GM21723 (cell line): Measurements from ENCODE around the gene DLAT.
A peak's percentile ranks its signal among the peaks of the same experiment; 100 is the strongest.
"Not testable (repeated sequence)": the region's sequence is repeated elsewhere in the genome, so short reads cannot be mapped to it uniquely, and the experiment has no call there.

Source experiments
- ATAC-seq: cut with Tn5 transposase; IDR thresholded peaks from one replicate; pipeline ENCODE4 v1.9.1; 2021; ENCODE audit warnings: mild to moderate bottlenecking, moderate library complexity; ENCODE audit not compliant: unreplicated experiment

Gene DLAT

GRCh38 chr11:112046647-112047046 is 21.4 kb downstream of the DLAT start:
- ATAC-seq: not testable (repeated sequence)

DNA sequence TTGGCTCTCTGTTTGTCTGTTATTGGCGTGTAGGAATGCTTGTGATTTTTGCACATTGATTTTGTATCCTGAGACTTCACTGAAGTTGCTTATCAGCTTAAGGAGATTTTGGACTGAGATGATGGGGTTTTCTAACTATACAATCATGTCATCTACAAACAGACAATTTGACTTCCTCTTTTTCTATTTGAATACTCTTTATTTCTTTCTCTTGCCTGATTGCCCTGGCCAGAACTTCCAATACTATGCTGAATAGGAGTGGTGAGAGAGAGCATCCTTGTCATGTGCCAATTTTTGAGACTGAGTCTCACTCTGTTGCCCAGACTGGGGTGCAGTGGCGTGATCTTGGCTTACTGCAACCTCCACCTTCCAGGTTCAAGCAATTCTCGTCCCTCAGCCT is 23.0 kb downstream of the DLAT start:
- ATAC-seq: not testable (repeated sequence)

DNA sequence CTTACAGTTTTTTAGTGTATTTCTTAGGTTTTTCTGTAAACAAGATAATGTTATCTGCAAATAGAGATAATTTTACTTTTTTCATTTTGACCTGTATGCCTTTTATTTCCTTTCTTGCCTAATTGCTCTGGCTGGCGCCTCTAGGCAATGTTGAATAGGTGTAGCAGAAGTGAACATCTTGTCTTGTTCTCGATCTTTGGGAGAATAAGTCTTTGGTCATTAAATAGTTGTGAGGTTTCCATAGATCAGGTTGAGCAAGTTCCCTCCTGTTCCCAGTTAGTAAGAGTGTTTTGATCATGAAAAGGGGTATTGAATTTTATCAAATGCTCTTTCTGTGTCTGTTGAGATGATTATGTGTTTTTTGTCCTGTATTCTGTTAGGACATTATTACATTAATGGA is 24.6 kb downstream of the DLAT start:
- ATAC-seq: no peak

- peak; percentile 91 for ATAC-seq
These were observed 25.5 kb downstream of the DLAT start for GRCh38 chr11:112050721-112051120.

DNA sequence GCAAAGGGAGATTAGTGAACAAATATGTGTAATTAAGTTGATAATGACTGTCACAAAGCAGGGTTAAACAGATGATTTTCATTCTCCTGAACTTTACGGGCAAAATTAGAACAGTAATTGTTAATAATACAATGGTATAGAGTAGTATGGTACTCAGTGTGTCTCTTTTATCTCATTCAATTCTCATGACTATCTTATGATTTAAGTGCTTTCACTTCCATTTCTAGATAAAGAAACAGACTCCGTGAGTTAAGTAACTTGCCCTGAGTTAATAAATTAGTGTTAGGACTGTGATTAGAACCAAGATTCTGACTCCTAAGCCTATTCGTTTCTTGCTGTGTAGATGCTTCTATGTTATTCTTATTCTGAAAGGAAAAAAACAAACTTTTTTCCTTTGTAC is 26.6 kb downstream of the DLAT start:
- ATAC-seq: no peak

DNA sequence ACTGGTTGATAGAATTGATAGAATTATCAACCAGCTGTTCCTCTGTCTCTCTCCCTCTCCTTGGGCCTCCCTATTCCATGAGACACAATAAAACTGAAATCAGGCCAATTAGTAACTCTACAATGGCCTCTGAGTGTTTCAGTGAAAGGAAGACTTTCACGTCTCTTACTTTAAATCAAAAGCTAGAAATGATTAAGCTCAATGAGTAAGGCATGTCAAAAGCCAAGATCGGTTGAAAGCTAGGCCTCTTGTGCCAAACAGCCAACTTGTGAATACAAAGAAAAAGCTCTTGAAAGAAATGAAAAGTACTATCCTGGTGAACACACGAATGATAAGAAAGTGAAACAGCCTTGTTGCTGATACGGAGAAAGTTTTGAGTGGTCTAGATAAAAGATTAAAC is 32.0 kb downstream of the DLAT start:
- ATAC-seq: no peak

GRCh38 chr11:112058103-112058502 is 32.9 kb downstream of the DLAT start:
- ATAC-seq: no peak

DNA sequence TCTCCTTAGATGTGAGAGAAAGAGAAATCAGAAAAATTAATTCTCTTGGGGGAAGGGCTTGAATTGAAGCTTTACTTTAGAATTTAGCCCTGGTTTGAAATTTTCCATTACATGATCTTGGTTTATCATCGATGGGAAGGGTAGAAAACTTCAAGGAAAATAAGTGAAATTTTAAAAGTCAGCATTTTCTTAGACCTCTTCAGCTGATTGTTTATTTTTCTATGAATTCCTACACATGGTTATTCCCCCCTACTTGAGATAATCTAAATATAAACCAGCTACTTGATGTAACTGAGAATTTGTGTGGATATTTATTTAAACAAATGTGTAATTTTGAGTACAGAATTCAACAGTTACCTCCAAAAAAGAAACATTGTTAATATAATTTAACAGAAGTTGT is 37.7 kb downstream of the DLAT start:
- no peak for ATAC-seq

- peak; percentile 93 for ATAC-seq
These were observed 49.0 kb downstream of the DLAT start, which contains the start of the genes NKAPD1 and PIH1D2 for GRCh38 chr11:112073941-112074811. Gene NKAPD1 (plus strand): TSS chr11:112074299. CDS start chr11:112075575, 1,276 bp downstream. Gene PIH1D2 (minus strand): TSS chr11:112074017. CDS start chr11:112073174, 843 bp downstream.

DNA sequence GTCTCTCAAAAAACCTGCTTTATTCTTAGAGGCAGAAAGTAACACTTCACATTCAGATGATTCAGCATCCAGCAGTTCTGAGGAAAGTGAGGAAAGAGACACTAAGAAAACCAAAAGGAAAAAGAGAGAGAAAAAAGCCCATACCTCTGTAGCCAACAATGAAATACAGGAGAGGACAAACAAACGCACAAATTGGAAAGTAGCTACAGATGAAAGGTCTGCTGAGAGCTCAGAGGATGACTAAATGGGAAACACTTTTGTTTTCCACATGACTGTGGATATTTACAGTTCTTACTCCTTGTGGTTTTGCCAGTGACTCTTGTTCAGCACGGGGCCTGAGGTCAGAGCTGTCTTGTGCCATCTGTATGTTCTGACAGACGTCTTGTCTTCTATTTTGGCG is 57.5 kb downstream of the DLAT start:
- ATAC-seq: no peak

GRCh38 chr11:112085822-112086421 is 60.7 kb downstream of the DLAT start:
- ATAC-seq: peak; percentile 35

DNA sequence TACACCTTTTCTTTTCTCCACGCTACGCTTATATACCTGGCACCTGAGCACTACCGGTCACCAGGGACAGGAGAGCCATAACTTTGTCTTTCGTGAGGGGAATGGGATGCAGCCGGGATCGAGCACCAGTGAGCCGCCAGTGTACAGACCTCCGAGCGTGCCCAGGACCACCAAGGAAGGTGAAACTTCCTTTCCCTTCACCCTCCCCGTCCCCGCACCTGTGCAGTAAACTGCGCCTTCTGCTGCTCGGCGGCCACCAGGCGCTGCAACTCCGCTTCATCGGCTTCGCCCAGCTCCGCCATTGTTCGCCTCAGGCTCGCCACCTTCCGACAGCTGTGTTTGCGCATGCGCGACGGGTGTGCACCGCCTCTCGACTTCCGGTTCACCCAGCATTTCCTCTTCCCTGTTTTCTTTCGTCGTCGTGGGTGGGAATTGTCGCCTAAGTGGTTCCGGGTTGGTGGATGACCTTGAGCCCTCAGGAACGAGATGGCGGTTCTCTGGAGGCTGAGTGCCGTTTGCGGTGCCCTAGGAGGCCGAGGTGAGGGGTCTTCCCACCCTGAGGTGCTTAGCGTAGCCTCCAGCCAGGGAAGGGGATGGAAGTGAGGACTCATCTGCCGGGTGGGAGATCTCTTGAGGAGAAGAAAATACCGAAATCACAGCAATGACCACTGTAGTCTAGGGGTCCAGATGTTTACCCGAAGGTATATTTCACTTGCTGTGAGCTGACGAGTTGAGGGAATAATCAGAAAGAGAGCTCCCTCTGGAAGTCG is 61.4 kb downstream of the DLAT start, which contains the start of the genes SDHD and TIMM8B:
Gene SDHD, plus strand, starts transcription at position 452 of the 770 bp plus-strand sequence. Its CDS starts 35 bp downstream, at position 487.
Gene TIMM8B, minus strand, starts transcription at position 335 of the 770 bp plus-strand sequence. Its CDS starts 33 bp downstream, at position 302.
- peak; percentile 90 for ATAC-seq

- ATAC-seq: no peak
These were observed 62.0 kb downstream of the DLAT start for GRCh38 chr11:112087212-112087611.

- not testable (repeated sequence) for ATAC-seq
These were observed 70.1 kb downstream of the DLAT start for GRCh38 chr11:112095302-112095701.

DNA sequence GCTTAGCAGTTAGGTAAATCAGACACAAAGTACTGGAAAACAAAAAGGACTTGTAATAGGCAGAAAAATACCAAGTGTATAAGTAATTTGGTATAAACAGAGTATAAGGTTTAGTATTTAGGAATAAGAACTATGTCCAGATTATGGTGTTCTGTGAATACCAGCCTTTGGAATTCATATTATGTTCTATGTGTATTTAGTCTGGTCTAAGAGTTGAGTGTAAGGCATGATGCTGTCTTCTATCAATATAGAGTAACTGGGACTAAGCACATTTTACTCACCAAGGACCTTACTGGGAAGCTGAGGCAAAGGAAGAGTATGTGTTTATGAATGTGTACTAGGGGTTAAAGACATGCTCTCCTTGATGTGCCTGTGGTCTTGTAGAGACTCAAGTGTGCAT is 71.0 kb downstream of the DLAT start:
- no peak for ATAC-seq

DNA sequence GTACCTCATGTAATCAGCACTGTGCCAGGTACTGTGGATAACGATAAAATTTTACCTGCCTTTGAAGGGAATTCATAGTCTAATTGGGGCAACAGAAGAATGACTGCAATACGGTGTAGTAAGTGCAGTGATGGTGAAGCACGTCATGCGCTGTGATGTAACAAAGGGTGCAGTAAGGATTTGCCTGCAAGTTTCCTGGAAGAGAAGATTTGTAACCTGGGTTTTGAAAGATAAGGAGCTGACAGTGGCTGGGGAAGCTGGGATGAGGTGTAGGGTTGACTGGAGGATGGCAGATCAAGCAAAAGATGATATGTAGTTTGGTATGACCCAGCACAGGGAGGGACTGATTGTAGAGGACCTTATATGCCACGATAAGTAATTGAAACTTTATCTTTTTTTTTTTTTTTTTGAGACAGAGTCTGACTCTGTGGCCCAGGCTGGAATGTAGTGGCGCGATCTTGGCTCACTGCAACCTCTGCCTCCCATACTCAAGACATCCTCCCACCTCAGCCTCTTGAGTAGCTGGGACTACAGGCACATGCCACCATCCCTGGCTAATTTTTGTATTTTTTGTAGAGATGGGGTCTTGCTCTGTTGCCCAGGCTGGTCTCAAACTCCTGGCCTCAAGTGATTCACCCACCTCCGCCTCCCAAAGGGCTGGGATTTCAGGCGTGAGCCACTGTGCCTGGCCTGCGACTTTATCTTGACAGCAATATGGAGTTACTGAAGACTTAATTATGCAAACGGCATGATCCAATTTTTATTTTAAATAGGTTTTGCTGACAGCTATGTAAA is 72.7 kb downstream of the DLAT start:
- ATAC-seq: no peak

DNA sequence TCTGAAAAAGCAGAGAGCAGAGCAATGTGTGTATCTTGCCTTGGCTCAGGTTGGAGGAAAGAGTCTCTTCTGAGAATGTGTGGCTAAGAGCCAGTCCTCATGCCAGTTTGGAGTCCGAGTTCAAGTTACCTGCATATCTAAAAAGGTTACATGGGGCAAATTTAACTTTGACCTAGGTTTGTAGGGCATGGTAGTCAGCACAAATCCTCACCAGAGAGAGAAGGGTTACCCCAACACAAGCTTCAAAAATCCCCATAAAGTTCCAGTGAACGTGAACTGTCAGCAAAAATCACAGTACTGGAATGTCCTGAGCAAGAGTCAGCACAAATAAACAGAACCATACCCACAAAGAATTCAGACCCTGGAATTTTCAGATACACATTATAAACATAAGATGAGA is 75.3 kb downstream of the DLAT start:
- ATAC-seq: no peak

GRCh38 chr11:112103446-112103845 is 78.2 kb downstream of the DLAT start:
- ATAC-seq: no peak

- ATAC-seq: no peak
These were observed 80.9 kb downstream of the DLAT start for GRCh38 chr11:112106070-112106469.
